NCI-H82 (cell line): ENCODE data around the gene RCAN3.
"Not testable (repeated sequence)": the region's sequence is repeated elsewhere in the genome, so short reads cannot be mapped to it uniquely, and the experiment has no call there.

Experiments used
- DNase-seq: peaks from one replicate; lab custom pipeline; 2025; lab: John Stamatoyannopoulos, UW

The RCAN3 gene

GRCh38 chr1:24514946-24515345, 12.3 kb downstream of the RCAN3 start:
- DNase-seq: no peak

DNA sequence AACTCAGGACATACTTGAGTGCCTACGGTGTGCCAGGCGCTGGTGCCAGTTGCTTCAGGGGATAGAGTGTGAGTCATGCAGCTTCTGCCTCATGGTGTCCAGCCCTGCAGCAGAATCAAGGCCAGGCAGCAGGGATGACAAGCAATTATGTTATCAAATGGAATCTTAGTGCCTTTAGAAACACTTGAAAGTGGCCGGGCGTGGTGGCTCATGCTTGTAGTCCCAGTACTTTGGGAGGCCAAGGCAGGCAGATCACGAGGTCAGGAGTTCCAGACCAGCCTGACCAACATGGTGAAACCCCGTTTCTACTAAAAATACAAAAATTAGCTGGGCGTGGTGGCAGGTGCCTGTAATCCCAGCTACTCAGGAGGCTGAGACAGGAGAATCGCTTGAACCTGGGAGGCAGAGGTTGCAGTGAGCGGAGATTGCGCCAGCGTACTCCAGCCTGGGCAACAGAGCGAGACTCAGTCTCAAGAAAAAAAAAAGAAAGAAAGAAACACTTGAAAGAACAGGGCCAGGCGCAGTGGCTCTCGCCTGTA, 13.1 kb downstream of the RCAN3 start:
- DNase-seq: not testable (repeated sequence)

GRCh38 chr1:24516506-24516905, 13.9 kb downstream of the RCAN3 start:
- DNase-seq: no peak

- DNase-seq: no peak
Measured at GRCh38 chr1:24517898-24518297, 15.3 kb downstream of the RCAN3 start.

- not testable (repeated sequence) for DNase-seq
Measured at GRCh38 chr1:24520282-24520681, 17.6 kb downstream of the RCAN3 start.

- DNase-seq: peak; percentile 49
Measured at GRCh38 chr1:24525606-24526005, 23.0 kb downstream of the RCAN3 start.

DNA sequence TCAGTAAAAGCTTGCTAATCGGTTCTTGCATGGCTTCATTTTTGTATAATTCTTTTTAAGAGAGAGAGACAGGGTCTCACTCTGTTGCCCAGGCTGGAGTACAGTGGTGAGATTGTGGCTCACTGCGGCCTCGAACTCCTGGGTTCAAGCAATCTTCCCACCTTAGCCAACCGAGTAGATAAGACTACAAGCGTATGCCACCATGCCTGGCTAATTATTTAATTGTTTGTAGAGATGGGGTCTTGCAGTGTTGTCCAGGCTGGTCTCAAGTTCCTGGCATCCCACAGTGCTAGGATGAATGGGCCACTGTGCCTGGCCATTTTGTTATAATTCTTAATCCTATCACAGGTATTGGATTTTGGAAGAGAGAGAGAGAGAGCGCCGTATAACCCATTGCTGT, 23.4 kb downstream of the RCAN3 start:
- DNase-seq: no peak

DNA sequence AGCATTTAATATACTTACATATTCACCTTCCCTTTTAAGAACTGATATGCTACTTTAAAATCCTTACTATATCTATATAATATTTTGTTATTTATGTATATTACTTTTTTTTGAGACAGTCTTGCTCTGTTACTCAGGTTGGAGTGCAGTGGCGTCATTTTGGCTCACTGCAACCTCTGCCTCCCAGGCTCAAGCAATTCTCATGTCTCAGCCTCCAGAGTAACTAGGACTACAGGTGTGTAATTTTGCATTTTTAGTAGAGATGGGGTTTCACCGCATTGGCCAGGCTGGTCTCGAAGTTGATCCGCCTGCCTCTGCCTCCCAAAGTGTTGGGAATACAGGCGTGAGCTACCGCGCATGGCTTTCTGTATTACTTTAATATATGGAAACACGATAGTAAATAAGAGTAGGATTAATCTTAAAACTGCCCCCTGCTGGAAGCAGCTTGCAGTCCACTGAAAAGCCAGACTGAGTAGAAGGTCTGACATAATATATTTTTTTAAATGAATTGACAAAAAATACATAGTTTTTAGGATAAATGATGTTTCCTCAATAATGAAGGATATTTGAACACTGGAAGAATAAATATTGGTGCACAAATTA, 24.4 kb downstream of the RCAN3 start:
- DNase-seq: peak; percentile 53

DNA sequence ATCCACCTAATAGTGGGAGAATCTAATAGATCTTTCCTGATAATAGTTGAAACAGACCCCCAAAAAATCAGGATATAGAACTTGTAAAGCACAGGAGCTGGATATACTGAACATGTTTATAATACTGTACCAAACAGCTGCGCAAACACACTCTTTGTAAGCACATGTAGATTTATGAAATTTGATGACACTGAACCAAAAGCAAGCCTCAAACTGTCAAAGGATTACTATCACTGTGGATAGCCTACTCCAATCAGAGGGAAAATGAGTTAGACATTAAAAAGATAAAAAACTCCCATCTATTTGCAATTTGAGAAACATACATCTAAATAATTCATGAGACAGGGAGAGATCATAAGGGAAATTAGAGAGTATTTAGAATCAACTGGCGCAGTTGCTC, 26.1 kb downstream of the RCAN3 start:
- DNase-seq: no peak

- DNase-seq: not testable (repeated sequence)
Measured at GRCh38 chr1:24529292-24529691, 26.7 kb downstream of the RCAN3 start.

DNA sequence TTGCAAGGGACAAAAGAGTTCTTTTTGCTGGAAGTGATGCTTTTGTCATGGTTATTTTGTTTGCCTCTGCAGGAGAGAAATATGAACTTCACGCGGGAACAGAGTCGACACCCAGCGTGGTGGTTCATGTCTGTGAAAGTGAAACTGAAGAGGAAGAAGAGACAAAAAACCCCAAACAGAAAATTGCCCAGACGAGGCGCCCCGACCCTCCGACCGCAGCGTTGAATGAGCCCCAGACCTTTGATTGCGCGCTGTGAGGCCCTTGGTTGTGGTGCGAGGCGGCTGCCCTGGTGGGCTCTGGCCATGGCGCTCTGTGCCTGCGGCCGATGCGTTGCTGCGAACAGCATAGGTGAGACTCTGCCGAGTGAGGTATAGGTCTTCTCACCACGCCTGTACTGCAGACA, 32.4 kb downstream of the RCAN3 start:
- DNase-seq: no peak

DNA sequence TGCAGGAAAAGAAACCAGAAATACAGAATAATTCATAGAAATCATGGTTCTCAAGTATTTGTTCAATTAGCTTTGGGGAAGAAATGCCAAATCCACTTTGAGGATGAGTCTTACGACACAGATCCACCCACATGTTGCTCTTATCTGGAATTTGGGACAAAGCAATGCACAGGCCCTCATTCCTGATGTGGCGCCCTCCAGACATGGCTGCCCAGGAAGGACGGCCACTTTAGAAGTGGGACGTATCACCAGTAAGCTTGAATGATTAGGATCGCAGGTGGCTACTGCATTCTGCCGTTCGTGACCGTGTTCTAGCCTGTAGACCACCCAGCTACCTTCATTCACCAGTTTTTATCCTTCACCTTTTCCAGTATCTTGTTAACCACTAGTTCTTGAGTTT, 33.1 kb downstream of the RCAN3 start:
- DNase-seq: no peak

- DNase-seq: no peak
Measured at GRCh38 chr1:24536391-24536840, 33.8 kb downstream of the RCAN3 start.

- no peak for DNase-seq
Measured at GRCh38 chr1:24540051-24540905, 37.6 kb downstream of the RCAN3 start.

GRCh38 chr1:24540906-24541710, 38.5 kb downstream of the RCAN3 start:
- DNase-seq: no peak

DNA sequence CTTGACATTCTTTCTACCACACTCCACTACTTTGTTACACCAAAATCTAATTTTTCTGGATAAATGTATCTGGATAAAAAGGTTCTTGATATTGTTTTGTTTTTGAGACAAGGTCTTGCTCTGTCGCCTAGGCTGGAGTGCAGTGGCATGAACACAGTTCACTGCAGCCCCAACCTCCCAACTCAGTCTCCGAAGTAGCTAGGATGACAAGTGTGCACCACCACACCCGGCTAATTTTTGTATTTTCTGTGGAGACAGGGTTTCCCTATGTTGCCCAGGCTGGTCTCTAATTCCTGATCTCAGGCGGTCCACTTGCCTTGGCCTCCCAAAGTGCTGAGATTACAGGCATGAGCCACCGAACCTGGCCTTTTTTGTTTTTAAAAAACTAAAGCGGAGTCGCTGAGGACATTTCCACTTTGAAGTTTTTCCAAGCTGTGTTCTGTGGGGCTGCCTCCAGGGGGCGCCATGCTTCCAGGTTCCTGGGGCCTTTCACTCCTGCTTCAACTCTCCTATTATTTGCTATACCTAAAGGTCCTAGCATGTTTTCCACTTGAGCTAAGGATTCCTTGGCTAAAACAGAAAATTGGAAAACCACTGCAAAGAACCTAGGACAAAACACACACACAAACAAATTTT, 39.2 kb downstream of the RCAN3 start:
- peak; percentile 56 for DNase-seq

DNA sequence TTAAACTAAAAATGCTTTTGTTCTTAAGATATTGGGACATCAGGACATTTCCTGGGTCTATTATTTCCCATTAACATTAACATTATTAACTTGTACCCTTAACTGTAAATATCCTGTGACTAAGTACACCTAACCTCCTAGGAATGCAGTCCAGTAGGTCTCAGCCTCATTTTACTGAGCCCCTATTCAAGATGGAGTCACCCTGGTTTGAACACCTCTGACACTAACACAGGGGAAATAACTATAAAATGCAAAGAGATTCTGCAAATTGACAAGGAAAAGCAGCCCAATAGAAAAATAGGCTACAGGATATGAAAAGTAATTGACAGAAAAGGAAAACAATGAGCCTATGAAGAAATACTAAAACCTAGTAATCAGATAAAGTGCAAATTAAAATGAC, 41.6 kb downstream of the RCAN3 start:
- no peak for DNase-seq

DNA sequence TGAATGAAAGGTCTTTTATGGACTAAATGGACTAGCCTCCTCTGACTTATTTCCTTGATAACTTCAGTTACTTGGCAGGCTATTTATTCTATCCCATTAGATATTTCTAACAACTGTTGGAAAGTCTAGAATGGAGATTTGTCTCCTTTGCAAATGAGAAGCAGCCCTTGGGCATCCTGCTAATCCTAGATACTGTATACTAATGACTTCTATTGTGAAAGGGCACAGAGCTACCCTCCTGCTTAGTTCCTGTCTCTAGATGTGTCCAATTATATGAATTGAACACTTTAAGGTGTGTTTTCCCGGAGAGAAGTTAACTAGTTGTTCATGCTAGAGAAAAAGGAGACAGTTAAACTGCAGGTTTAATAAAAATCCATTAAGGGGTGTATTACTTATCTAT, 43.0 kb downstream of the RCAN3 start:
- peak; percentile 35 for DNase-seq

- no peak for DNase-seq
Measured at GRCh38 chr1:24547195-24547594, 44.6 kb downstream of the RCAN3 start.

DNA sequence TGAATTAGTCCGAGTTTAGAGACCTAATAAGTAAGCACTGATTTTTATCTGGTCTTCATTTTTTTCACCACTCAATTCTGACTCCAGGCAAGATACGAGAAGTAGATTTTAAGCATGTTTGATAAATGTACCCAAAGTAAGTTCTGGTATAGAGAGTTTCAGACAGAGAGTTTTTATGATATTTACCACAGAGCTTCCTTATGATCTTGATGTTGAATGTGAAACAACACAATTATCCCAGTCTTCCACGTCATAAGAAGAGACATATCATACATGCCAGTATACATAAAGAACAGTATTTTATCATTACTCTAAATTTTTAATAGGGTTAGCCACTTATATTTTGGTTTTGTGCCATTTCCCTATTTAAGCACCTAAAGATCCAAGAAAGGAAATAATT, 45.4 kb downstream of the RCAN3 start:
- no peak for DNase-seq

GRCh38 chr1:24549210-24549609, 46.6 kb downstream of the RCAN3 start:
- DNase-seq: peak; percentile 59
